SU-DHL-6 (cell line): Measurements from ENCODE around the gene SIL1.

Source experiments
- H2AFZ ChIP-seq: fragments of 200-600 bp; sonication (generic); 2 replicates; pipeline ENCODE4 v1.6.1; 2014; ENCODE audit warnings: low read depth, mild to moderate bottlenecking, moderate library complexity, mixed read lengths, antibody characterized with exemption, low read length; ENCODE audit not compliant: severe bottlenecking
- H3F3A ChIP-seq: fragments of 200-600 bp; shearing (Covaris generic); 2 replicates; pipeline ENCODE4 v1.6.0; 2016; ENCODE audit warnings: antibody characterized with exemption, mild to moderate bottlenecking; ENCODE audit not compliant: insufficient read depth
- H3K27ac ChIP-seq: fragments of 200-600 bp; sonication (generic); 2 replicates; pipeline ENCODE4 v1.5.1; 2016; ENCODE audit warnings: low read depth, mild to moderate bottlenecking, low read length, moderate library complexity, mixed read lengths
- H3K27me3 ChIP-seq: fragments of 200-600 bp; sonication (generic), shearing (Covaris generic); 2 replicates; pipeline ENCODE4 v1.6.0; 2014; ENCODE audit warnings: mild to moderate bottlenecking, low read length
- H3K36me3 ChIP-seq: fragments of 200-600 bp; sonication (generic); 2 replicates; pipeline ENCODE4 v1.6.1; 2014; ENCODE audit warnings: mild to moderate bottlenecking, low read length, mixed read lengths
- H3K4me2 ChIP-seq: fragments of 300-600, 200-600 bp; shearing (Covaris generic), sonication (generic); 2 replicates; pipeline ENCODE4 v1.6.0; 2014; ENCODE audit warnings: low read length, low read depth, mild to moderate bottlenecking; ENCODE audit not compliant: poor library complexity, severe bottlenecking
- H3K4me3 ChIP-seq: fragments of 200-600 bp; sonication (generic); 2 replicates; pipeline ENCODE4 v1.5.1; 2014; ENCODE audit warnings: antibody characterized with exemption, low read length, mild to moderate bottlenecking, mixed read lengths; ENCODE audit not compliant: insufficient read depth, poor library complexity, severe bottlenecking
- H3K79me2 ChIP-seq: fragments of 200-600 bp; sonication (generic); 2 replicates; pipeline ENCODE4 v1.6.1; 2014; ENCODE audit warnings: mild to moderate bottlenecking, low read length, moderate library complexity; ENCODE audit not compliant: insufficient read depth
- H3K9ac ChIP-seq: fragments of 200-600 bp; sonication (generic); 2 replicates; pipeline ENCODE4 v1.7.0; 2014; ENCODE audit warnings: mild to moderate bottlenecking, low read length
- H3K9me2 ChIP-seq: fragments of 200-600 bp; sonication (generic); replicated peaks from 2 replicates; pipeline ENCODE4 v1.6.1; 2014; ENCODE audit warnings: low read length; ENCODE audit not compliant: insufficient read depth
- H3K9me3 ChIP-seq: fragments of 200-600 bp; sonication (generic); 2 replicates; pipeline ENCODE4 v1.6.1; 2014; ENCODE audit warnings: low read length, mixed read lengths; ENCODE audit not compliant: insufficient read depth
- H4K20me1 ChIP-seq: fragments of 200-600 bp; sonication (generic); 2 replicates; pipeline ENCODE4 v1.6.1; 2014; ENCODE audit warnings: low read depth, mild to moderate bottlenecking, antibody characterized with exemption, low read length, moderate library complexity, mixed read lengths
- EZH2phosphoT487 ChIP-seq: fragments of 200-600 bp; sonication (generic), shearing (Covaris generic); conservative IDR thresholded peaks from 2 replicates; pipeline ENCODE4 v1.6.1; 2018; ENCODE audit warnings: mild to moderate bottlenecking, antibody characterized with exemption, low read length, moderate library complexity, mixed read lengths
- TF ChIP-seq, protein P1 (sequence below): fragments of 200-600 bp; sonication (generic); IDR thresholded peaks from one replicate; pipeline ENCODE4 v1.5.1; 2017; ENCODE audit warnings: antibody characterized with exemption, mild to moderate bottlenecking, low read length, moderate library complexity; ENCODE audit not compliant: insufficient read depth, poor library complexity, severe bottlenecking

SIL1 gene

DNA sequence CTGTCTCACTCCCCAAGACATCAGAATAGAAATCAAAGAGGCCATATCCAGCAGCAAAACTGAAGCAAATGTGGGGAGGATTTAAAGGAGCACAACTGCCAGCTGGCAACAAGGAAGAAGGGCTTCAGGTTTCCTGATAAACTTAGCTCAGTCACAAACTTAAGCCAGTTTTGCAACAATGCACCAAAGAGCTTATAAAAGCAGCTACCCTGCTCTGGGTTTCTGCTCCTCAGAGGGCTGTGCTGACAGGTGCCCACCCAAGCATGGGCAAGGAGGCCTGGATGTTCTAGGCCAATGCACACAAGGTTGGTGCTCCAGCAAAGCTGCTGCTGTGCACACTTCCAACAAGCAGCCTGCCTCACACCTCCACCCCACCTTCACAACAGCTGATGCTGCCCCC, 132.9 kb downstream of the SIL1 start:
- Histone ChIP-seq H4K20me1 (no peaks in the 10 kb centered on the region), H3K9me2 (no peaks in the 10 kb centered on the region), H3K27ac (no peak overlapping the region), H2AFZ (no peak overlapping the region), H3K27me3 (no peaks in the 10 kb centered on the region), H3K79me2 (no peaks in the 10 kb centered on the region), H3K9ac (no peak overlapping the region), H3K36me3 (no peaks in the 10 kb centered on the region), H3F3A (no peaks in the 10 kb centered on the region), H3K9me3 (no peaks in the 10 kb centered on the region), H3K4me3 (no peak overlapping the region), H3K4me2 (no peak overlapping the region)
- TF ChIP-seq EZH2phosphoT487 = no peak
- TF ChIP-seq, protein P1, sequence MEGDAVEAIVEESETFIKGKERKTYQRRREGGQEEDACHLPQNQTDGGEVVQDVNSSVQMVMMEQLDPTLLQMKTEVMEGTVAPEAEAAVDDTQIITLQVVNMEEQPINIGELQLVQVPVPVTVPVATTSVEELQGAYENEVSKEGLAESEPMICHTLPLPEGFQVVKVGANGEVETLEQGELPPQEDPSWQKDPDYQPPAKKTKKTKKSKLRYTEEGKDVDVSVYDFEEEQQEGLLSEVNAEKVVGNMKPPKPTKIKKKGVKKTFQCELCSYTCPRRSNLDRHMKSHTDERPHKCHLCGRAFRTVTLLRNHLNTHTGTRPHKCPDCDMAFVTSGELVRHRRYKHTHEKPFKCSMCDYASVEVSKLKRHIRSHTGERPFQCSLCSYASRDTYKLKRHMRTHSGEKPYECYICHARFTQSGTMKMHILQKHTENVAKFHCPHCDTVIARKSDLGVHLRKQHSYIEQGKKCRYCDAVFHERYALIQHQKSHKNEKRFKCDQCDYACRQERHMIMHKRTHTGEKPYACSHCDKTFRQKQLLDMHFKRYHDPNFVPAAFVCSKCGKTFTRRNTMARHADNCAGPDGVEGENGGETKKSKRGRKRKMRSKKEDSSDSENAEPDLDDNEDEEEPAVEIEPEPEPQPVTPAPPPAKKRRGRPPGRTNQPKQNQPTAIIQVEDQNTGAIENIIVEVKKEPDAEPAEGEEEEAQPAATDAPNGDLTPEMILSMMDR = no peak

DNA sequence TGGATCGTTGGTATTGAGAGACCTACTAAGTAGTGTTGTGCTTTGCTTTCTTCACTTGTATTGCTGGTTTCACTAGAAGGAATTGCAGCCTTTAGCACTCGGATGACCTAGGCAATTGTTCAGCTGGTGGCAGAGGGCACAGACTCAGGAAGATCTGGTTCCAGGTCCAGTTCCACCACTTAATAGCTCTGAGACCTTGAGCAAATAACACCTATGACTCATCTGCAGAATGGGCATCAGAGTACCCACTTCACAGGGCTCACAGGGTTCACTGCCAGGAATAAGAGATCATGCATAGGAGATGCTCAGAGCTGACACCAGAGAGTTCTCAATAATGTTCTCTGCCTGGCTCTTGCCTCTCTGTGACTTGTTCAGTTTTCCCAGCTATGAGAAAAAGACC, 133.6 kb downstream of the SIL1 start:
- no peak overlapping the region for H2AFZ ChIP-seq
- no peaks in the 10 kb centered on the region for H3K36me3 ChIP-seq
- H3K79me2 ChIP-seq = no peaks in the 10 kb centered on the region
- H3K9me2 ChIP-seq = no peaks in the 10 kb centered on the region
- no peaks in the 10 kb centered on the region for H4K20me1 ChIP-seq
- H3K27me3 ChIP-seq = no peaks in the 10 kb centered on the region
- H3K27ac ChIP-seq = no peak overlapping the region
- H3K9ac ChIP-seq = no peak overlapping the region
- no peak overlapping the region for H3K4me3 ChIP-seq
- no peaks in the 10 kb centered on the region for H3K9me3 ChIP-seq
- H3F3A ChIP-seq = no peaks in the 10 kb centered on the region
- no peak overlapping the region for H3K4me2 ChIP-seq
- TF ChIP-seq, protein P1 = no peak
- TF ChIP-seq EZH2phosphoT487 = no peak

DNA sequence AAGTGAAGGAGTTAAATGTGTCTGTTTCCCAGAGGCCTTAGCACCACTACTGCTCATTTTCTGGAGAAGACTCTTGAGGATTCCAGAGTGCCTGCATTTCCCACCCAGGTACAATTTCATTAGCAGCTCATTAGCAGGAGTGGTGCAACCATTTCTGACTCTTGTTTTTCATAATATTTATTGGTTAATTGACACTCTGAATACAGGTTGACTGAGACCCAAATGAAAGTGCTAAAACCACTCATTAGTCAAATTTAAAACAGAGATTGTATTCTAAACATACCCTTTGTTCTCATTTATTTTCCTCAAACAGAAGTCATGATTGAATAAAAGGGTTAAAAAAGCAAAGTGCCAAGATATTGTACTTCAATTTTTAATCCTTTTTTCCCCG, 134.5 kb downstream of the SIL1 start:
- H3F3A ChIP-seq = no peaks in the 10 kb centered on the region
- no peak overlapping the region for H3K27ac ChIP-seq
- TF ChIP-seq, protein P1 = no peak
- TF ChIP-seq EZH2phosphoT487 = no peak
- no peaks in the 10 kb centered on the region for H3K9me3 ChIP-seq
- H3K9ac ChIP-seq = no peak overlapping the region
- H3K4me2 ChIP-seq = no peak overlapping the region
- no peak overlapping the region for H3K4me3 ChIP-seq
- H3K9me2 ChIP-seq = no peaks in the 10 kb centered on the region
- H3K27me3 ChIP-seq = no peaks in the 10 kb centered on the region
- H3K36me3 ChIP-seq = no peaks in the 10 kb centered on the region
- no peaks in the 10 kb centered on the region for H3K79me2 ChIP-seq
- no peaks in the 10 kb centered on the region for H4K20me1 ChIP-seq
- no peak overlapping the region for H2AFZ ChIP-seq
